Measurements from ENCODE around the gene ADAMTS18.

The ADAMTS18 gene

DNA sequence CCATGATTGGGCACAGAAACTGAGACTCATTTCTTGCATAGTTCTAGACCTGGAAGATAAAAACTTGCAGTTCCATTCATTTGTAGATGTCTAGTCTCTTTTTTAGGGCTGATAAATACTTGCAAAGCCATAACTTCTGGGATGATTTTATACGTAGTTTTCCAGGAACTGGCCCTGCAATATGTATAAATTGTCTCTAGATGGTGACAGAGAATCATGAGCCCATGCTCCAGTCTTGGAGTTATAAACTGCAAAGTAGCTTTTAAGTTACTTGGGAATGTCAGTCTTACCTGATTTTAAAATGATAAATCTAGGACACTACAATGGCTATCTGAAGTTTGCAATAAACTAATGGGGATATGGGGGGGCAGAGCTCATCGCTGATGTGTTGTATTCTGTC, 3.0 kb upstream of the ADAMTS18 start:
- no peak for DNase-seq (ENCODE audit: low spot score)

DNA sequence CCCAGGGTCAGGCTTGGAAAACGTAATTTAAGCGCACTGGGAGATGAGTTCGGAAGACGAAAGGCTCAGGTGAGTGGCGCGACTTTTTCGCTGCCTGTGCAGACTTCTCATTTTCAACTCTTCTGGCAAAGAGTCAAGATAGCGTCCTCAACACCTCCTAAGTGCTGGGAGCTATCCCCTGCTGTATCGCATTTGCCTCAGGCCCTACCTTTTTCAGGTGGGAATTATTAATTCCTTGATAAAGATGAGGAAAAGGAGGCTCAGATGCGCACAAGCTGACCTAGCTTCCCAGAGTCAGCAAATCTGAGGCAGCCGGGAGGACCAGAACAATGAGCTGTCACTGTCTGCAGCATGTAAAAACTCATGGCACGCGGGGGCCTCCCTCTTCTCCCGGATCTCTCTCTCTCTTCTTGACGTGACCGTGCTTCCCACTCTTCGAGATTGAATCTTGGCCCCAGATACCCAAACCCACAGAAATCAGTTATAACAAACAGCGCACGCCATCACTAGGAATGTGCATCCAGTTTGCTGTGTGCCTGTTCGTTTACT, 512 bp upstream of the ADAMTS18 start:
- DNase-seq (ENCODE audit: low spot score) = no peak

DNA sequence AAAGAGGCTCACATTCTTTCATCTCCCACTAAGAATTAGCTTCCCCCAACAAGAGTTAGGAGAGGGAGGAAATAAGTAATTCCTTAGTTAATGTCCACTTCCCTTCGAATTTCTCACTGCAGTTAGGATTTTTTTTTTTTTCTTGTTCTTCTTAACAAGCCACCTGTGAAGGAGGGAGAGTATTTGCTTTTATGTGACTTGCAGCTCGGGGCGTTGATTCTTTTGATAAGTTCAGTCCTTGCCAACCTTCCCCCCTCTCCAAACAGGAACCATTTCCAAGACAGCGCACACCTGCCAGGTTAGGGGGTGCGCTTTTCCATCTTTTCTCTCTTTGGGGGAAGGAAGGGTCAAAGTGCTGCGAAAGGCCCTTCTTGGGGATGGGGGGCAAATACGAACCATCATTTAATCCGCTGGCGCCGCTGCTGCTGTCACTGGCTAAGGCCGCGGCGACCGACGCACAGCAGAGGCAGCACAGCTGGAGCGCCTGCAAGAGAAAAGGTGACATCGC, 758 bp downstream of the ADAMTS18 start:
- DNase-seq (ENCODE audit: low spot score) = no peak

DNA sequence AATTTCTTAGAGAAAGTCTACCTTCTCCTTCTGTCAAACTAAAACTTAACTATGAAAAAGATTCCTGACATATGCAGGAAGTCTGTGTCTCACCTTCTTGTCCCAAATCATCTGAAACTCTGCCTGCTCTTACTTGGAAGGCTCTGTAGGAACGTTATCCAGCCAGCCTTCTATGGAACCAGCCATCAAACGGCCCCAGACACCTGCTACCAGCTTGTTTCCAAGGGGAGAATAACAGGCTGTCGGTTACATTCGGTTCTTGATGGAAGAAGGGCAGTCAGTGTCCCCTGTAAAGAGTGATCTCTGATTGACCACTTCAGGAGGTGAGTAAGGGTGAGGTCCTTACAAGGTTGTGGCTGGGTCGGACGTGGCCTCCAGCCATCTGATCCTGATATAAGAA, 1.7 kb downstream of the ADAMTS18 start:
- DNase-seq (ENCODE audit: low spot score) = no peak

DNA sequence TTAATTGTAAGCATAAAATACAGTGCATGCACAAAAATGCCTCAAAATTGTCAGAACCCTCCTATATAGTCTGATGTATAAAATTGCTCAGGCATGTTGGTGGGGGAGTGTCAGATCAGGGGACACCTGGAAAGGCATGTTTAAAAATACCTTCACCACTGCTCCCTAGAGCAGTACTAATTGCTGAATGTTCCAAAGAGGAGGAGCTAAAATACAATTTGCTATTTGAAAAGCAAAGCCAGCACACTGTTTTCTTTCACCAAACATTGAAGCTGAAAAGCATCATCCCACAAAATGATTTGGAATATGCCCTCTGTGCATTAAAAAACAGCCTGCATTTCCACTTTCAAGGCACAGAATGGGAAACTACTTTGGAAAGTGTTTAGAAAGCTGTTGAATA, 2.6 kb downstream of the ADAMTS18 start:
- no peak for DNase-seq (ENCODE audit: low spot score)

DNA sequence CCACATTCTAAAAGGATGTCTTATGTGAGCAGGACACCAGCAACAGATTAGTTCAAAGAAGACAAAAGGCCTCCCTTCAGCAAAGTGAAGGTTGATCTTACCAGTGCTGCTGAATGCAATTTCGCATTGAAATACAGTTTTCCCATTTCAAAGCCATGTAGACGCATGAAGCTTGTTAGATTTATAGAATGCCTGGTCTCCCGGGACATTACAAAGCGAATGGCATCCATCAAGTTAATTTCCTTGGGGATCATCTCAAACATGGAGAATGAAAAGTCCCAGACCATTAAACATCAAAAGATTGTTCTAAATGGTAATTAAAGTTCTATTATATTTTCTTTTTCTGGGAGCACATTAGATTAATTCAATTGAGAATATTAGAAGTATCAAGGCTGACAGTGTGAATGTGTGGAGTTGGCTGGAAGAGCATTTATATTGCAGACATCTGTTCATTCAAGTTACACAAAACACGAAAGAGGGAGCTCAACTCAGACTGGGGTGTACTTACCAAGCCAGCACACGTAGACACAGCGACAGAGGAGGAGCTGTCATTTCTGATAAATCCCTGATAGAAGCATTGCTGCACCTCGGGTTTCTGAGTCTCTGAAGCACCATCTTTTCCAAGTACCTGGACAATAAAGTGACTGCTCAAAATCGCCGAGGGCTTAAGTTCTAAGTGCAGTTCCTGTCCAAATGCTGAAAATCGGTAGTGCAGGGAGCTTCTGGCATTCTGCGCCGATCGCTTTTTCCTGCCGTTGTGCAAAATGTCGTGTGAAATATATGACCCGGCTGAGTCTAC, 3.8 kb downstream of the ADAMTS18 start:
- no peak for DNase-seq (ENCODE audit: low spot score)

DNA sequence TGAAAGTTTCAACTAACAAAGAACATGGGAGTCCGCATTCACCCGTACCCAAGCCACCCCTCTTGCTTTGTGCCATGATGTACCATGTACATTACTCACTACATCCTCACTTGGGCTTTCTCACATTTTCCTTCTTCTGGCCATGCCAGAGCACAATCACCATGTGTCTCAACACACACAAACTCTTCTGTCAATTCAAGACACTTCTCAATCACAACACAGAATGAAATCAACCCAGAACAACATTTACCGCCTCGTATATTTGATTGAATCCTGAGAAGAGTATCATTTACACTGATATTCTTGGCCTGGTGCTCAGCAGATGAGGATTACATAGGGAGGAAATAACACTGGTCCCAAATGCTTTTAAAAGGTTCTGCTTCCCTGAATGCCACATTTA, 4.5 kb downstream of the ADAMTS18 start:
- DNase-seq (ENCODE audit: low spot score) = no peak

DNA sequence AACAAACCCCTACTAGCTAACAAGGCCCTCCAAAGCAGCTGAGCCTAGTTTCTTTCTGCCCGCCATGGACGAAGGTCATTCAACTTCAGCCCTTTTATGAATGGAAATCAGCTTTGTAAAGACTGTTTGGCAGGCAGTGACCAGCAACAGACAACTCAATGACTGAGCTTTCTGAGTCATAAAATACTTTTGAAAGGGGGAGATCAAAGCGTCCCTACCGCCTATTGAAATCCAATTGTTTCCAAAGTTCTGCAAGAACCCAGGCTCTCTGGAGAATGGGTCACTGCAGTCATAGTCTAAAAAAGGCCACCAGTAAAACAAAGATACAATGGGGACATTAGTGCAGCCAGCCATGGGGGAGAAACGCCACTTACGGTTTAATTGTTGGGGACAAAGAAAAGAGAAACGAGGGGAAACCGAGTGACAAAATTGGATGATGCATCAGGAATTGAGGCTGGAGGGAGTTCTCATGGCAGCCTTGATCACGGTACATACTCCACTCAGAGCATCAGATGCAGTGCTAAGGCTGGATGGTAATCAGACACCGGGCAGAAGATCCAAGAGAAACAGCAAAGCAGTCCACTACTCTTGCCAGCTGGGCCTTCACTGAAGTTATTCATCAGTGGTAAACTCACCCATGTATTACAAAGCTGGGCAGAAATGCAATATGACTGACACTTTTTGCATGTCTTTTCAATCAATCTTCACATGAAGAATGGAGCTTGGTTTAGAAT, 9.8 kb downstream of the ADAMTS18 start:
- DNase-seq (ENCODE audit: low spot score) = no peak

DNA sequence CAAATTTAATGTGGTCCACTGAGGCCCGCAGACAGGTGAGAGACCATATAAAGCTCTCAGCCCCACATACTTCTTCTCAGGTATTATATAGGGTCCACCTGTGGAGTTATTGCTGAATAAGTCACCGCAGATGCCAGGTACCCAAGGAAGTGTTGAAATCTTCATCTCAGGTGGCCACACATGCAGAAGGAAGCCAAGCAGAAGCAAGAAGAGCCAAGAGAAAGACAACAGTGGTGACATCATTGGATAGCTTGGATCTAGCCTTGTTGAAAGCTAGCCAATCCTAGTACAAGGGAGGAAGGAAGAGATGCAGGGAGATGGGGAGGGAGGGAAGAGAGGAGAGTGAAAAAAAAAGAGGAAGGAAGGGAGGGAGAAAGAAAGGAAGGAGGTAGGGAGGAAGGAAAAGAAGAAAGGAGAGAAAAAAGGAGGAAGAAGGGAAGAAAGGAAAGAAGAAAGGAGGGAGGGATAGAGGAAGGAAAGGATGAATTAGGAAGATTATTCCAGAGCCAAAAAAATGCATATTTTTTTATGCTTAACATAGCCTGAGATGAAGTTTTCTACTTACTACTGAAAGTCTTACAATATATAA, 12.5 kb downstream of the ADAMTS18 start:
- no peak for DNase-seq (ENCODE audit: low spot score)

DNA sequence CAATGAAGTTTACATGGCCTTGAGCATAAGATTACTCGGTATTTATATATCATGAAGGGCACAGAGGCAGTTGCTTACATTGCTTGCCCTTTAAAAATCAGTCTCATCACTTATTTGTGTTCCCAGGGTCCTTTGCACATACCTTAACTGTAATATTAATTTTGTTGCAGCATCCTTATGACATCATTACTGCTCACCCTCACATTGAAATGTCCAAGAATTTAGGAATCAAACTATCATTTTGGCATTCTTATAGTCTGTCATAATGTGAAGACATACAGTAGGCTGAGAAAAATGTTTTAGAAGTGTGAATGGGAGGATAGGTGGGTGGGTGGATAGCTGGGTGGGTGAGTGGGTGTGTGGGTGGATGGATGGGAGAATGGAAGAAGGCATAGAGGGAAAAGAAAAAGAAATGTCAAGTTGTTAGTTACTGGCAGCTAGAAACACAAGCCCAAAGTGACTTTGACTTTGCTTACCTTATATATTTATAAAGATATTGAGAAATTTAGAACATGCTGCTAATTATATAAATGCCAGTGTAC, 17.8 kb downstream of the ADAMTS18 start:
- no peak for DNase-seq (ENCODE audit: low spot score)

DNA sequence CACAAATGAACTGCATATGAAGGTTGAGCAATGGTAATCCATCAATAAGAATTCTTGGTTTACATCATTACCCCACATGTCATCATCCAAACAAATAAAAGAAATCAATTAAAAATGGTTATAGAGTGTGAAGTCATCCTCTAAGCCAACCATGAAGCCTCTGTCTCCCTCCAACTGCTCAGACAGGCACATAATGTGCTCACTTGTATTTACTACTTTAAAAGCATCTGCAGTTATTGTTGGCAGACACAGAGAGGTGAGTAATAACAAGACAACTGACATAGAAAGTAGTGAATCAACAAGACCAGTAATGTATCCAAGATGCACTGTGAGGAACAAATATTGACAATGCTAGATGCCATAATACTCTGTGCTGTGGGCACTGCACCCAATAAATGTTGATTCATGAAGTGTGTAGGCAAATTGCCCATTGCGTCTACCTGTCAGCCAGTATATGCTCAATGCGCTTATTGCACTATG, 20.0 kb downstream of the ADAMTS18 start:
- no peak for DNase-seq (ENCODE audit: low spot score)

DNA sequence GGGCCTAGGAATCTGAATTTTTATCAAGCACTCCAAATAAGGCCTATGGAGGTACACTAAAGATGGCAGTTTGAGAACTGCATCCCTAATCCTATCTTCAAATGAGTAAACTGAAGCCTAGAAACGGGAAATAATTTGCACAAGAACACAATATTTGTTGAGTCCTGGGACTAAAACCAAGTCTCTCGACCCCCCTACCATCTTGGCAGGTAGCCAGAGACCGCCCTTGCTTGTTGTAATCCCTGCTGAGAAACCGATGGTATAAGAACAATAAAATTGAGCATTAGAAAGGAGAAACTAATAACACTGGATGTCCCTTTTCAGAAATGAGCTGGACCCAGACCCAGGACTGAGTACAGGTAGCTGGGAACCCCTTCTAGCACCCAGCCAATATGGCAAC, 24.4 kb downstream of the ADAMTS18 start:
- no peak for DNase-seq (ENCODE audit: low spot score)

DNA sequence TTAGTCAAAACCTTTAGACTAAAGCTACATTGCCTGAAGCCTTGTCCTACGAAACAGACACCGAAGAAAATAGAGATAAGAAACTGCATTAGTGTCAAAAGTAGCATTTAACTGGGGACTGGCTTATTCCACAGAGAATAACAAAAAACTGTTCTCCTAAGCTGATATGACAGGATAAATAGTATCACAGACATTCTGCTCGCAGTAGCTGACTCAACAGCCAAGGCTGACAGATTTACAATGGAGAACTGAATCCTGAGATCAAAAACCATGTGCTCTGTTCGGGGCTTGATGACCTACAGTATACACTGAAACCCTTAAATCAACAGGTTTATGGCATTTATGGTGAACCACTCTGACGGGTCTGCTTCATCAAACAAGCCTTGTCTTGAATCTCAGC, 25.5 kb downstream of the ADAMTS18 start:
- DNase-seq (ENCODE audit: low spot score) = no peak

DNA sequence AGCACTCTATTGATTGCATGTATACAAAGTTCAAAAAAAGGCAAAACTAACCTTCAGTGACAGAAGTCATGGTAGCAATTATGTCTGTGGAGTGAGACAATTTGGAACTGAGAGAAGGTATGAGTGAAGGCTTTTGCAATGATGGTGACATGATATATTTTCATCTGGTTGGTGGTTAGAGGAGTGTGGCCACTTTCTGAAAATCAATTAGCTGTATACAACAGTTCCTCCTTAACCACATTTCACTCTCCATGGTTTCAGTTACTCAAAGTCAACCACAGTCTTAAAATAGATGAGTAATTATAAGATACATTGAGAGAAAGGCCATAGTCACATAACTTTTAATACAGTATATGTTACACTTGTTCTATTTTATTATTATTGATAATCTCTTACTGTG, 26.2 kb downstream of the ADAMTS18 start:
- DNase-seq (ENCODE audit: low spot score) = no peak

DNA sequence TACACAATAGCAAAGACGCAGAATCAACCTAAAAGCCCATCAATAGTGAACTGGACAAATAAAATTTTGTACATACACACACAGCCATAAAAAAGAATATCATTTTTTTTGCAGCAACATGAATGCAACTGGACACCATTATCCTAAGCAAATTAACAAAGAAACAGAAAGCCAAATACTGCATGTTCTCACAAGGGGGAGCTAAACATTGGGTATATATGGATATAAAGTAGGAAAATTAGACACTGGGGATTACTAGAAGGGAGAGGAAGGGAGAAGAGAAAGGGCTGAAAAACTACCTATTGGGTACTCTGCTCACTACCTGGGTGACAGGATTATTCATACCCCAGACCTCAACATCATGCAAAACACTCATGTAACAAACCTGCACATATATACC, 28.2 kb downstream of the ADAMTS18 start:
- no peak for DNase-seq (ENCODE audit: low spot score)

DNA sequence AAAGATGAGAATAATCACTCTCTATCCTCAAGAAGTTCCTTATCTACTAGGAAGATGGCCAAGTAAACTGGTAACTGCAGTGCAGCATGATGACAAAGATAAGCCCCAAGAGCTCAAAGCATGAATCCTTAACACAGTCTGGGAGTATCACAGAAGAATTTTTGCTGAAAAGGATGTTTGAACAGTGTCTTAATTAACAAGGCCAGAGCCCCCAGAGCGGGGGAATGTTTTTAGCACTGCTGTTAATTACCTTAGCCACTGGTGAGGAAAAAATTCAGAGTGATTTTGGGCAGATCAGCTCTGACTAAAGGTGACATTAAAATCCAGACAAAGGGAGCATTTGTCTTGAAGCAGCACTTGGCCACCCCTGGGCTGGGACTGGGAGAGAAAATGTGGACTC, 30.1 kb downstream of the ADAMTS18 start:
- no peak for DNase-seq (ENCODE audit: low spot score)

DNA sequence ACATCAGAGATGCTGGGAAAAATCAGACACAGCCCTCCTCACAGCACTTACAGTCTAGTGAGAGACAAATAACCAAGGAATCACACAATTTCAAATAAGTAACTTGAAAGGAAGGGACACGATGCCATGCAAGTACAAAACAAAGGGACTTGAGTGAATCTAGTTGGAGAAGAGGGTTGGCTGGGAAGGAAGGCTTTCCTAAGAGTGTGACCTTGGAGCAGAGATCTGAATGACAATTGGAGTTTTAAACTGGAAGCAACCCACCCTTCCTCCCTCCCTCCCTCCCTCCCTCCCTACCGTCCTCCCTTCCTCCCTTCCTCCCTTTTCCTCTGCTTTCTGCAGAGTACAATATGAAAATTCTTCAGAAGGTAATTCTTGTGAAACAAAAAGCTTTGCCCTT, 31.1 kb downstream of the ADAMTS18 start:
- DNase-seq (ENCODE audit: low spot score) = no peak

DNA sequence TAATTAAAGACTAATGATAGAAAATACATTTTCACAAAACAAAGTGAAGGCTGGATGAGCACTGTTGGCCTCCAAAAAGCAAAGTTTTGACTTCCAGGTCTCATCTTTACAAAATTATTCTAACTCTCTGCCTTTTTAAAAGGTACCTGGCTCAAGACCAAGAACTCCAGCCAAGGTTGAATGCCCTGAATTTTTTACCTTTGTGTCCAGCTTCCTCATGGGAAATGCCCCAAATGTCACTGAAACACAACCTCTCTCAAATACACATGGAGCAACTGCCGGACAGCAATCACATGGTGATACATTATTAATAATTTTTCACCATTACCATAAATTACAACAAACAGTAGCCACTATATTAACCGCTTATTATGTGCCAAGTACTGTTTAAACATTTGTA, 32.2 kb downstream of the ADAMTS18 start:
- no peak for DNase-seq (ENCODE audit: low spot score)

DNA sequence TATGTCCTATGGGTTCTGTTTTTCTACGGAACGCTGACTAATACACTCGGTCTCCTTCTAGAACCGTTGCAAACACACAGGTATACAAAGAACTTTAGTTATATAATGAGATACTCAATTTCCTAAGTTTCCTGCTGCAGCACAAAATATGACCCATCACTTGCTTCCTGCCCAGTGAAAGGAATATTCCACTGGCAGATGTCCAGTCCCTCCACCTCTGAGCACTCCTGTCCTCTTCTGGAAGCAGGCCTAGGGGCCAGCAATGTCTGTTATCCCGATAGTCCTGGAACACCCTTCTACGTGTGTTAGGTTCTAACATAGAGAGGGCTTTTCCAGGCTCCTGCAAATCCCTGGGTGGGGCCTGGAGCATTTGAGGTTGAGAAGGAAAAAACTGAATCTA, 32.7 kb downstream of the ADAMTS18 start:
- DNase-seq (ENCODE audit: low spot score) = no peak

DNA sequence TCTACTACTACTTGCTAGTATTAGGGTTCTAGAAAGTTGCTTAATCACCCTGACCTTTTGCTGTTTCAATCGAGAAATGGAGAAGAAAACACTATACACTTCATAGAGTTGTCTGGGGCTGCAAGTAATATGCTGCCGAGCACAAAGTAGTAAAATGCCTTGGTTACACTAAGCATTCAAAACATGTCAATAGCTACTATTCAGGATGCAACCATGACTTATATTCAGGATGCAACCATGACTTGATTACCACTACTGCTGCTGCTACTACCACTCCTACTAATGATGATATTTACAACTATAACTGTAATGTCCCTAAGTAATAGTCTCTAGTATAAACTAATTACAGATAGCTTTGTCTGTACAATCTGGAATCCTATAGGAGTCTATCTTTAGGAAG, 35.3 kb downstream of the ADAMTS18 start:
- no peak for DNase-seq (ENCODE audit: low spot score)

DNA sequence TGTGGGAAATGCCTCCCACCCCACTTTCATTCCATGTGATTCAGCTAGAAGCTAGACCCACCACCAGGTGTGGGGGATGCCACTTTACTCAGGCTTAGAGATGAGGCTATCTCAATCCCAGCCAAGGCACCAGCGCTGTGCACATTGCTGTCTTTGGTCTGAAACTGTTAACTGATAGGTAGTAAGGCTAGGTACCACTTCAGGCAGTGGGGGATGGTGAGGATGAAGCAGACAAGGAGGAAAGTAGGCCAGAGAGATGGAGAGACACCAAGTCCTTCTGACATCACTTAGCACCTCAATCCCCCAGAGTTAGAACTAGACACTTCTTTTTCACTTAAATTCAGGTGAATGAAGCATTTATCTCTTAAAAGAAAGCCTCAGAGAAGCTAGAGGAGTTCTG, 35.8 kb downstream of the ADAMTS18 start:
- DNase-seq (ENCODE audit: low spot score) = no peak

DNA sequence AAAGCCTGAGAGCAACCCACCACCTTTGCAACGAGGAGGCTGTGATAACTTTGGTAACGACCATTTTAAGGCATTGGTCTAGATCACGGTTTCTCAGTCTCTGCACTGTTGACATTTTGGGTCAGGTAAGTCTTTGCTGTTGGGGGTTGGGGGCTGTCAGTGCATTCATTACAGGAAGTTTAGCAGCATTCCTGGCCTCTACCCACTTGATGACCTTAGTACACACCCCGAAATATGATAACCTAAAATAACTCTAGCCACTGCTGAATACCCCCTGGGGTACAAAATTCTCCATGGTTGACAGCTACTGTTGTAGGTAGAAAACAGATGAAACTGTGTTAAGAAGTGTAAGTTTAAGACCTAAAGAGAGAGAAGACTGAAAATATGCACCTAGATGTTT, 36.3 kb downstream of the ADAMTS18 start:
- DNase-seq (ENCODE audit: low spot score) = no peak
